HG03460 (cell line): ENCODE results near the gene CRMP1.

ENCODE experiments used
- ATAC-seq: cut with Tn5 transposase; IDR thresholded peaks from one replicate; pipeline ENCODE4 v1.9.1; 2021; ENCODE audit not compliant: unreplicated experiment

Gene CRMP1

GRCh38 chr4:5774416-5775036 is 118.4 kb downstream of the CRMP1 start:
- no peak for ATAC-seq

- no peak for ATAC-seq
Measured at GRCh38 chr4:5773271-5773555, 119.7 kb downstream of the CRMP1 start.

GRCh38 chr4:5772528-5773270 is 120.2 kb downstream of the CRMP1 start:
- ATAC-seq: no peak
